ENCODE results near the gene MAP2K5.
A peak's percentile ranks its signal among the peaks of the same experiment; 100 is the strongest.

MAP2K5 gene

DNA sequence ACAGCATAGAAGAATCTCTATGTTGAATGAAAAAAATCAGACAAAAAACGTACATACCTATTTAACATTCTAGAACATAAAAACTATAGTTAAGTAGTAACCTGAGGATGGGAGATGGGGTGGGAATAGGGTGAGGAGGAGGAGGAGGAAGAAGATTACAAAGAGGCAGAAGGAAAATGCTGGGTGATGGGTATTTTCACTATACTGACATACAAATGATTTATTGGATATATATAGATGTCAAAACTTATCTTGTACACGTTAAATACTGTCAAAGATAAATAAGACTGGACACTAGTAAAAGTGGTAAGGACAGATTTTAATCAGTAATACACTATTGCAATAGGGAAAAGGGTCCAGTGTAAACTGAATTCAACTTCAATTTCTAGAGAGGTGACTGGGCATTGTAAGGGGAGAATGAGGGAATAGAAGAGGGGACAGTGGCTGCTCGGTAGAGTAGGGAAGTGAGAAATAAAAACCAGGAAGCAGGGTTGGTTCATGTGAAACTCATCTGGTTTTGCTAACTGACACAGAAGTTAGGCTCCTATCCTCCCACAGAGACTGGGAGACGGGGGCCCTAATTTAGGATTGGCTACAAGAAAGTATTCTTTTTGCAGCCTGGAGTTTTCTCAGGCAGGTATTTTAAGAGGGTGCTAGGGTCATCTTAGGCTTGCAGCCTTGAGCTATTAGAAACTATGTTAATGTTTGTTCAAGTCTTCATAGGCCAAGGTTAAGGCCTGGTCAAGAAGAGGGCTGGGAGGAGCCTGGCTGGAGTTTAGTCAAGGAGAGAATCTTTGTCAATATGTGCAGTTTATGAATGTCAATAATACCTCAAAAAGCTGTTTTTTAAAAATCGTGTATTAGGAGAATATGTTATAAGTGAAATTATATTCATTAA is 36.6 kb upstream of the MAP2K5 start:
- no peak overlapping the region for H2AFZ ChIP-seq (ENCODE audit: low read length)
- peaks cover 8% of the 10 kb centered on the region; the same call in 1 of the 2 replicates for H3K36me3 ChIP-seq (ENCODE audit: insufficient read depth, low read length)
- no peak overlapping the region for H3K9ac ChIP-seq (ENCODE audit: low read length)
- peaks cover 39% of the 10 kb centered on the region for H3K4me1 ChIP-seq (ENCODE audit: insufficient read depth, low read length, severe bottlenecking)
- H3K4me2 ChIP-seq (ENCODE audit: low read length) = no peak overlapping the region
- no peaks in the 10 kb centered on the region for H4K20me1 ChIP-seq (ENCODE audit: insufficient read depth, low read length)
- H3K27ac ChIP-seq (ENCODE audit: low read depth, low read length, poor library complexity, severe bottlenecking) = peak overlapping the region; percentile 13
- no peaks in the 10 kb centered on the region; the same call in 1 of the 2 replicates for H3F3A ChIP-seq (ENCODE audit: insufficient read depth, low read length)
- H3K9me2 ChIP-seq (ENCODE audit: low read depth, low read length) = no peaks in the 10 kb centered on the region
- no peaks in the 10 kb centered on the region for H3K27me3 ChIP-seq (ENCODE audit: insufficient read depth, low read length)
- no peaks in the 10 kb centered on the region for H3K9me3 ChIP-seq (ENCODE audit: low read length)
- H3K4me3 ChIP-seq (ENCODE audit: low read depth, low read length, poor library complexity, severe bottlenecking) = no peak overlapping the region
- H3K79me2 ChIP-seq (ENCODE audit: insufficient read depth, low read length) = no peaks in the 10 kb centered on the region
- TF ChIP-seq EZH2 (IDR thresholded peaks at IDR 0.05; ENCODE audit: borderline replicate concordance, low read length) = no peak
- TF ChIP-seq, protein P1, sequence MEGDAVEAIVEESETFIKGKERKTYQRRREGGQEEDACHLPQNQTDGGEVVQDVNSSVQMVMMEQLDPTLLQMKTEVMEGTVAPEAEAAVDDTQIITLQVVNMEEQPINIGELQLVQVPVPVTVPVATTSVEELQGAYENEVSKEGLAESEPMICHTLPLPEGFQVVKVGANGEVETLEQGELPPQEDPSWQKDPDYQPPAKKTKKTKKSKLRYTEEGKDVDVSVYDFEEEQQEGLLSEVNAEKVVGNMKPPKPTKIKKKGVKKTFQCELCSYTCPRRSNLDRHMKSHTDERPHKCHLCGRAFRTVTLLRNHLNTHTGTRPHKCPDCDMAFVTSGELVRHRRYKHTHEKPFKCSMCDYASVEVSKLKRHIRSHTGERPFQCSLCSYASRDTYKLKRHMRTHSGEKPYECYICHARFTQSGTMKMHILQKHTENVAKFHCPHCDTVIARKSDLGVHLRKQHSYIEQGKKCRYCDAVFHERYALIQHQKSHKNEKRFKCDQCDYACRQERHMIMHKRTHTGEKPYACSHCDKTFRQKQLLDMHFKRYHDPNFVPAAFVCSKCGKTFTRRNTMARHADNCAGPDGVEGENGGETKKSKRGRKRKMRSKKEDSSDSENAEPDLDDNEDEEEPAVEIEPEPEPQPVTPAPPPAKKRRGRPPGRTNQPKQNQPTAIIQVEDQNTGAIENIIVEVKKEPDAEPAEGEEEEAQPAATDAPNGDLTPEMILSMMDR (IDR thresholded peaks at IDR 0.05; ENCODE audit: low read length) = no peak

- Histone ChIP-seq H3K4me3 (ENCODE audit: low read depth, low read length, poor library complexity, severe bottlenecking) (no peak overlapping the region), H3K27me3 (ENCODE audit: insufficient read depth, low read length) (no peaks in the 10 kb centered on the region), H4K20me1 (ENCODE audit: insufficient read depth, low read length) (no peaks in the 10 kb centered on the region), H3K36me3 (ENCODE audit: insufficient read depth, low read length) (peaks cover 13% of the 10 kb centered on the region; the same call in 1 of the 2 replicates), H3F3A (ENCODE audit: insufficient read depth, low read length) (no peaks in the 10 kb centered on the region; the same call in 1 of the 2 replicates), H3K9me2 (ENCODE audit: low read depth, low read length) (no peaks in the 10 kb centered on the region), H3K4me1 (ENCODE audit: insufficient read depth, low read length, severe bottlenecking) (peaks cover 27% of the 10 kb centered on the region), H3K27ac (ENCODE audit: low read depth, low read length, poor library complexity, severe bottlenecking) (no peak overlapping the region), H2AFZ (ENCODE audit: low read length) (no peak overlapping the region), H3K9me3 (ENCODE audit: low read length) (no peaks in the 10 kb centered on the region), H3K79me2 (ENCODE audit: insufficient read depth, low read length) (no peaks in the 10 kb centered on the region), H3K9ac (ENCODE audit: low read length) (no peak overlapping the region), H3K4me2 (ENCODE audit: low read length) (no peak overlapping the region)
- TF ChIP-seq, protein P1 (IDR thresholded peaks at IDR 0.05; ENCODE audit: low read length) = no peak
- TF ChIP-seq EZH2 (IDR thresholded peaks at IDR 0.05; ENCODE audit: borderline replicate concordance, low read length) = no peak
Measured at GRCh38 chr15:67506775-67507747, 35.4 kb upstream of the MAP2K5 start.

DNA sequence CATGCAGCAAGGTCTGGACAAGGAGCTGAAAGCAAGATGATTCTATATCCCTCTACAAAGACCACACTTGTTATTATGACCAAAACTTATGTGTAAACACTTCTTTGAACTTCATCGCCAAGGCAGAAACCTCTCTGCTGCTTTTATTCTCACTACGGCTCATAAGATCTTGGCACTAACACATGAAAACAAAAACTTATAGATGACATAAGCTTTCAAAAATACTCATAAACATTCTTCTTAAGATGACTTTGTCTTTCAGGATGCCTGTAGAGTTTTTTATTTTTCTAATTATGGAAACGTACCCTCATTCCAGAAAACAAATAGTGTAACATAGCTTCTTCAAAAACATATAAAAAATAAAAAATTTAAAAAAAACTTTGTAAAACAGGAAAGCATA is 34.1 kb upstream of the MAP2K5 start:
- Histone ChIP-seq H3K9me3 (ENCODE audit: low read length) (no peaks in the 10 kb centered on the region), H3K9ac (ENCODE audit: low read length) (no peak overlapping the region), H3K9me2 (ENCODE audit: low read depth, low read length) (no peaks in the 10 kb centered on the region), H3K27me3 (ENCODE audit: insufficient read depth, low read length) (no peaks in the 10 kb centered on the region), H4K20me1 (ENCODE audit: insufficient read depth, low read length) (no peaks in the 10 kb centered on the region), H3K36me3 (ENCODE audit: insufficient read depth, low read length) (peaks cover 26% of the 10 kb centered on the region; the same call in 1 of the 2 replicates), H3K27ac (ENCODE audit: low read depth, low read length, poor library complexity, severe bottlenecking) (no peak overlapping the region), H3K4me1 (ENCODE audit: insufficient read depth, low read length, severe bottlenecking) (peaks cover 15% of the 10 kb centered on the region), H3K4me2 (ENCODE audit: low read length) (no peak overlapping the region), H2AFZ (ENCODE audit: low read length) (no peak overlapping the region), H3K4me3 (ENCODE audit: low read depth, low read length, poor library complexity, severe bottlenecking) (no peak overlapping the region), H3F3A (ENCODE audit: insufficient read depth, low read length) (no peaks in the 10 kb centered on the region; the same call in 1 of the 2 replicates), H3K79me2 (ENCODE audit: insufficient read depth, low read length) (no peaks in the 10 kb centered on the region)
- TF ChIP-seq EZH2 (IDR thresholded peaks at IDR 0.05; ENCODE audit: borderline replicate concordance, low read length) = no peak
- TF ChIP-seq, protein P1 (IDR thresholded peaks at IDR 0.05; ENCODE audit: low read length) = no peak

All from OCI-LY1 (cell line).